OCI-LY7 (cell line): Measurements from ENCODE around the gene HOXB1. TPM values are rescaled to one million over a fixed set of nuclear protein-coding genes. Genes with fewer than 3 reads are reported as not detected.

Experiments
- BruUV-seq: library from RNA; stranded (reverse); fragments of 400-500 nt; replicated peaks from 2 replicates; lab custom pipeline; 2021; lab: Mats Ljungman, UMichigan
- CTCF ChIA-PET: fragments of 300-600 bp; sonication (Branson Sonifier 250); formaldehyde crosslinking; loops from one replicate; lab custom pipeline; 2022; ENCODE audit warnings: antibody characterized with exemption; ENCODE audit not compliant: unreplicated experiment; lab: Charles Lee
- POLR2A ChIA-PET: fragments of 300-600 bp; sonication (Branson Sonifier 250); formaldehyde crosslinking; loops from one replicate; lab custom pipeline; 2022; ENCODE audit warnings: antibody characterized with exemption; lab: Charles Lee
- DNase-seq: peaks from one replicate; pipeline ENCODE4 v3.0.0-alpha.2; 2015; ENCODE audit warnings: low spot score
- H2AFZ ChIP-seq: fragments of 200-600 bp; sonication (generic), shearing (Covaris generic); 2 replicates; pipeline ENCODE4 v1.6.1; 2014; ENCODE audit warnings: mild to moderate bottlenecking, antibody characterized with exemption, low read length, moderate library complexity
- H3K27ac ChIP-seq: fragments of 200-600 bp; sonication (generic); 2 replicates; pipeline ENCODE4 v1.5.1; 2014; ENCODE audit warnings: mixed run types, low read depth, mild to moderate bottlenecking, moderate library complexity, low read length, inconsistent platforms; ENCODE audit not compliant: poor library complexity, severe bottlenecking
- H3K36me3 ChIP-seq: fragments of 200-600 bp; sonication (generic); 2 replicates; pipeline ENCODE4 v1.6.1; 2014; ENCODE audit warnings: mild to moderate bottlenecking, antibody characterized with exemption, low read length, moderate library complexity, mixed read lengths; ENCODE audit not compliant: insufficient read depth
- H3K4me1 ChIP-seq: fragments of 200-600 bp; sonication (generic); 2 replicates; pipeline ENCODE4 v1.5.1; 2014; ENCODE audit warnings: mild to moderate bottlenecking, low read length; ENCODE audit not compliant: insufficient read depth, poor library complexity, severe bottlenecking
- H3K4me2 ChIP-seq: fragments of 200-600 bp; sonication (generic); 2 replicates; pipeline ENCODE4 v1.6.1; 2014; ENCODE audit warnings: mild to moderate bottlenecking, low read length
- H3K4me3 ChIP-seq: fragments of 200-600 bp; sonication (generic); 2 replicates; pipeline ENCODE4 v1.5.1; 2014; ENCODE audit warnings: mild to moderate bottlenecking, low read depth, low read length; ENCODE audit not compliant: poor library complexity, severe bottlenecking
- H3K79me2 ChIP-seq: fragments of 200-600 bp; sonication (generic); 2 replicates; pipeline ENCODE4 v1.6.1; 2016; ENCODE audit warnings: low read depth, mild to moderate bottlenecking, low read length, moderate library complexity, mixed read lengths; ENCODE audit not compliant: insufficient read depth
- H3K9me2 ChIP-seq: fragments of 200-600 bp; sonication (generic); 2 replicates; pipeline ENCODE4 v1.6.1; 2016; ENCODE audit warnings: mild to moderate bottlenecking, low read length, mixed read lengths; ENCODE audit not compliant: insufficient read depth
- H3K9me3 ChIP-seq: fragments of 200-600 bp; sonication (generic); 2 replicates; pipeline ENCODE4 v1.6.1; 2014; ENCODE audit warnings: mild to moderate bottlenecking, mixed run types, low read length, mixed read lengths
- H4K20me1 ChIP-seq: fragments of 200-600 bp; sonication (generic); 2 replicates; pipeline ENCODE4 v1.6.1; 2014; ENCODE audit warnings: mild to moderate bottlenecking, antibody characterized with exemption, low read length, moderate library complexity, mixed read lengths; ENCODE audit not compliant: insufficient read depth
- CTCF ChIP-seq: fragments of 200-600 bp; sonication (generic); conservative IDR thresholded peaks from 2 replicates; pipeline ENCODE4 v1.5.1; 2014; ENCODE audit warnings: mild to moderate bottlenecking, antibody characterized with exemption, low read length, moderate library complexity, mixed read lengths
- EZH2phosphoT487 ChIP-seq: fragments of 200-600 bp; sonication (generic); IDR thresholded peaks from 2 replicates; pipeline ENCODE4 v1.6.1; 2018; ENCODE audit warnings: low read depth, borderline replicate concordance, mild to moderate bottlenecking, mixed run types, antibody characterized with exemption, low read length, moderate library complexity, mixed read lengths
- intact Hi-C: fragments of 100-400 bp; cut with micrococcal nuclease; formaldehyde crosslinking; loops from one replicate; pipeline ENCODE4 v1.10.0; 2022; ENCODE audit not compliant: unreplicated experiment
- total RNA-seq, 2 experiments: library from RNA; depleted of rRNA in 1 of 2; stranded (reverse); fragments of >200 nt in 1 of 2; shearing (Covaris generic) in 1 of 2; gene quantifications; 2 replicates each; pipeline ENCODE4 v1.2.3, GENCODE V29; 2014 to 2022

HOXB1 gene
- total RNA-seq, 2 experiments from 2014 or later: not detected

DNA sequence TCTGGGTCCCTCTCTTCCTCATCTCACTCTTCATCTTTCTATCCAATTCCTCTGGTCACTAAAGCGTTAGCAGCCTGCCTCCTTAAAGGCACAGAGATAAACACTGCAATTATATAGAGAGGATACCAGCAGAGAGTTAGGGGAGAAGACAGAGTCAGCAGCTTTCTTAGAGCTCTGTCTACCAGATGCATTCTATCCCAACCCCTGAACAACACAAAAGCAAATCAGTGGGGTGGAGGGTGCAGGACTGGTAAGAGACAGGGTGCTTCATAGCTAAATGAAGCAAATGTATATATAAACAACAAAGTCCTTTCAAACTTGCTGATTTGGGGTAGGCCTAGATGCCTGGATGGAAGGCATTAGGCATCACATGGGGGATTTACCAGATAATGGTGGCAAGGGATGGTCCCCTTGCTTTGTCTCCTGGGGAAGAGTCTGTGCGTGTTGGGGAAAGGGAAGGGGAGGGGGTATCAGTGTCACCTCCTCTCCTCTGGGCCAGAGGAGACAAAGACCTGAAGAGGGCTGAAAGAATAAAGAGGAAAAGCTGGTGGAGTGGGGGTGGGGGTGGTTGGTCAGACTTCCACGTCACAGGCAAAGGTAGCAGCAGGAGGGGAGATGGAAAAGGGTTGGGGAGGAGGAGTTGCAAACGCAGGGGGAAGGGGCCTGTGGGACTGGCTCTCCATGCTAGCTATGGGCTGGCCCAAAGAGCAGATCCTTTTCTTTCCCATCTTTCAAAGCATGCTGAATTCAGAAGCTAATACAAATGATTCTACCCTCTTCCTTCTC lies 35.3 kb upstream of the HOXB1 start:
- H3K9me3 ChIP-seq: no peaks in the 10 kb centered on the region
- POLR2A ChIA-PET: no interaction called here
- no peak overlapping the region for H2AFZ ChIP-seq
- no peaks in the 10 kb centered on the region for H3K9me2 ChIP-seq
- H3K4me3 ChIP-seq: no peak overlapping the region
- no peaks in the 10 kb centered on the region for H3K79me2 ChIP-seq
- H3K4me2 ChIP-seq: no peak overlapping the region
- TF ChIP-seq CTCF: no peak
- TF ChIP-seq EZH2phosphoT487: no peak
- H3K36me3 ChIP-seq: no peaks in the 10 kb centered on the region
- intact Hi-C loops: no loop called here
- no TSS peak for BruUV-seq
- no peaks in the 10 kb centered on the region for H3K4me1 ChIP-seq
- no peak overlapping the region for H3K27ac ChIP-seq
- no peaks in the 10 kb centered on the region for H4K20me1 ChIP-seq
- DNase-seq: no peak
- CTCF ChIA-PET: no interaction called here

DNA sequence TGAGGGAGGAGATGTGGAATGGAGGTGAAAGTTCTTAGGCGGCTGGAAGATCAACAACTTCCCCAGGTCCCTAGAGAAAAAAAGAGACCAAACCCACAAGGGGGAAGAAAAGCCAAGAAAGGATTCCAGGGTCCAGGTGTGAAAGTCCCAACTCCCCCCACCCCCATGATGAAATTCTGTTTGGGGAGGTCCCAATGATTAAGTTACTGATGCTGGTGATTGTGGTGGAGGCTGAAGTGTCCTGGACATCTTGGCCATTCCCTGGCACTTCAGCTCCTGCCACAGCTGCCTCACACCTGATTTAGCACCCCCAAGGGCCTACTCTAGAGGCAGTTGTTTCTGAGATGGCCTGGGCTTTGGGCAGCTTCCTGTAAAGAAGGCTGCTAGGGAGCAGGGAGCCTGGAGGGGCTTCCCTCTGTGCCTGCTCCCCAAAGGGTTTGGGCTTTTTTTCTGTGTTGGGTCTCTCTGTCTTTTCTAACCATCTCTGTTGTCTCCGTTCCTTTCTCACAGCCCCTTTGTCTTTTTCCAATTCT lies 34.3 kb upstream of the HOXB1 start:
- no TSS peak for BruUV-seq
- H2AFZ ChIP-seq: no peak overlapping the region
- TF ChIP-seq EZH2phosphoT487 (no peak), CTCF (no peak)
- no peak overlapping the region for H3K4me3 ChIP-seq
- H4K20me1 ChIP-seq: no peaks in the 10 kb centered on the region
- no peak for DNase-seq
- ChIA-PET CTCF (no interaction called here), POLR2A (no interaction called here)
- no peaks in the 10 kb centered on the region for H3K9me2 ChIP-seq
- H3K4me2 ChIP-seq: no peak overlapping the region
- H3K4me1 ChIP-seq: no peaks in the 10 kb centered on the region
- intact Hi-C loops: no loop called here
- H3K9me3 ChIP-seq: no peaks in the 10 kb centered on the region
- H3K27ac ChIP-seq: no peak overlapping the region
- no peaks in the 10 kb centered on the region for H3K79me2 ChIP-seq
- no peaks in the 10 kb centered on the region for H3K36me3 ChIP-seq
